A549 (cell line): ENCODE data around the gene MAP1LC3C. TPM values are rescaled to one million over a fixed set of nuclear protein-coding genes. Genes with fewer than 3 reads are reported as not detected.

Source experiments
- ATAC-seq, 2 experiments: fragments of 200-7000 bp in 1 of 2; fragments of >200 bp in 1 of 2; cut with Nextera tagmentation in 1 of 2; cut with Tn5 transposase in 1 of 2; 3 replicates each; pipeline versions ENCODE4 v1.8.0 to v1.9.1; 2018 to 2020; ENCODE audit warnings: mild to moderate bottlenecking in 1 of 2, moderate library complexity in 1 of 2
- CTCF ChIA-PET: fragments of 300-600 bp; sonication (Branson Sonifier 250); formaldehyde crosslinking; extraction: SDS; loops from one replicate; lab custom pipeline; 2021; ENCODE audit warnings: antibody characterized with exemption, inconsistent platforms; lab: Yijun Ruan, JAX
- POLR2A ChIA-PET: fragments of 350-600 bp; formaldehyde crosslinking; extraction: SDS; loops from one replicate; lab custom pipeline; 2021; ENCODE audit warnings: antibody characterized with exemption, inconsistent platforms; lab: Yijun Ruan, JAX
- DNase-seq, 2 experiments: peaks; one replicate each; pipeline versions ENCODE4 v3.0.0 to v3.0.0-alpha.2; 2011 to 2016; ENCODE audit warnings: low read depth in 1 of 2, low spot score in 1 of 2
- FAIRE-seq: peaks from 2 replicates; lab custom pipeline; 2011; peaks lifted over from hg19 to GRCh38; lab: Jason Lieb, UNC
- H3K27ac ChIP-seq, 2 experiments: fragments of >200 bp; sonication (Bioruptor Twin); formaldehyde crosslinking; 3 replicates each; pipeline ENCODE4 v1.5.1; 2016 to 2017
- H3K4me1 ChIP-seq: fragments of >200 bp; sonication (Bioruptor Twin); formaldehyde crosslinking; 3 replicates; pipeline ENCODE4 v1.6.1; 2016
- H3K4me2 ChIP-seq: fragments of >200 bp; sonication (Bioruptor Twin); formaldehyde crosslinking; 3 replicates; pipeline ENCODE4 v1.6.1; 2016
- H3K4me3 ChIP-seq: fragments of >200 bp; sonication (Bioruptor Twin); formaldehyde crosslinking; 3 replicates; pipeline ENCODE4 v1.5.1; 2016
- H3K9me3 ChIP-seq: fragments of >200 bp; sonication (Bioruptor Twin); formaldehyde crosslinking; 3 replicates; pipeline ENCODE4 v1.6.1; 2016
- ATOH8 ChIP-seq: fragments of 250-450 bp; sonication (Bioruptor Pico); IDR thresholded peaks from 2 replicates; pipeline ENCODE4 v1.5.0; 2020; ENCODE audit warnings: low read depth, mild to moderate bottlenecking, moderate library complexity
- CEBPB ChIP-seq, 2 experiments: fragments of >200 bp in 1 of 2; sonication (Bioruptor Twin) in 1 of 2; formaldehyde crosslinking in 1 of 2; IDR thresholded peaks; 2 replicates each; pipeline ENCODE4 v1.6.1; 2012 to 2016
- CHD2 ChIP-seq: fragments of 150-350 bp; IDR thresholded peaks from 2 replicates; pipeline ENCODE4 v1.6.1; 2014; ENCODE audit warnings: low read length; ENCODE audit not compliant: partially characterized antibody
- CHD4 ChIP-seq: fragments of 200-600 bp; sonication (generic); IDR thresholded peaks from 2 replicates; pipeline ENCODE4 v1.6.1; 2016; ENCODE audit warnings: antibody characterized with exemption, mild to moderate bottlenecking, borderline replicate concordance
- EHMT2 ChIP-seq: fragments of 200-600 bp; sonication (generic); IDR thresholded peaks from 2 replicates; pipeline ENCODE4 v1.6.1; 2016; ENCODE audit warnings: antibody characterized with exemption, low read depth, mild to moderate bottlenecking, moderate library complexity
- FOXS1 ChIP-seq: fragments of 250-450 bp; sonication (Bioruptor Pico); IDR thresholded peaks from 2 replicates; pipeline ENCODE4 v1.5.0; 2020; ENCODE audit warnings: mild to moderate bottlenecking, moderate library complexity
- HEYL ChIP-seq: fragments of 250-450 bp; sonication (Bioruptor Pico); IDR thresholded peaks from 2 replicates; pipeline ENCODE4 v1.8.0; 2021; ENCODE audit warnings: mild to moderate bottlenecking, moderate library complexity
- KDM1A ChIP-seq: fragments of 200-600 bp; sonication (generic); IDR thresholded peaks from 2 replicates; pipeline ENCODE4 v1.6.1; 2016; ENCODE audit warnings: low read depth, mild to moderate bottlenecking
- KDM5A ChIP-seq: fragments of 200-600 bp; sonication (generic); IDR thresholded peaks from 2 replicates; pipeline ENCODE4 v1.6.1; 2016; ENCODE audit warnings: antibody characterized with exemption, mild to moderate bottlenecking
- MAFK ChIP-seq: fragments of 450-650 bp; IDR thresholded peaks from 2 replicates; pipeline ENCODE4 v1.6.1; 2014; ENCODE audit not compliant: partially characterized antibody
- PBX3 ChIP-seq: IDR thresholded peaks from 2 replicates; pipeline ENCODE4 v1.6.1; 2012
- RARB ChIP-seq: fragments of 250-450 bp; sonication (Bioruptor Pico); IDR thresholded peaks from 2 replicates; pipeline ENCODE4 v1.8.0; 2021; ENCODE audit warnings: mild to moderate bottlenecking, moderate library complexity
- RCOR1 ChIP-seq: fragments of 150-350 bp; IDR thresholded peaks from 2 replicates; pipeline ENCODE4 v1.6.1; 2014; ENCODE audit warnings: antibody characterized with exemption, low read length, low read depth
- ZNF302 ChIP-seq: fragments of 250-450 bp; sonication (Bioruptor Pico); IDR thresholded peaks from 2 replicates; pipeline ENCODE4 v1.9.0; 2021; ENCODE audit warnings: inconsistent platforms, mild to moderate bottlenecking, moderate library complexity
- WGBS: methylation state at CpG from one replicate; pipeline ENCODE4 v1.1.6; 2017; ENCODE audit errors: missing lambda C conversion rate; 5-methylcytosine and 5-hydroxymethylcytosine counted together
- polyA plus RNA-seq, 4 experiments: library from polyadenylated mRNA; depleted of rRNA in 3 of 4; stranded (reverse); fragments of >200 nt; fragmentation: RNase III in 1 of 4; extraction: RNeasy Plus Mini Kit Qiagen cat#74134 plus additional on column Dnase treatment in 1 of 4; gene quantifications; 2 replicates in 3 of 4; 3 replicates in 1 of 4; pipeline ENCODE4 v1.2.3, GENCODE V29; 2011 to 2017
- TF ChIP-seq, protein P1 (sequence below): fragments of >200 bp; sonication (Bioruptor Twin); formaldehyde crosslinking; IDR thresholded peaks from 3 replicates; pipeline ENCODE4 v1.5.1; 2016
- TF ChIP-seq, protein P2 (sequence below): fragments of >200 bp; sonication (Bioruptor Twin); formaldehyde crosslinking; IDR thresholded peaks from 3 replicates; pipeline ENCODE4 v1.6.1; 2016

Gene MAP1LC3C
- polyA plus RNA-seq, 2 of the 4 experiments (the other 2 are of a cell fraction) = 0.21 to 0.23 TPM

DNA sequence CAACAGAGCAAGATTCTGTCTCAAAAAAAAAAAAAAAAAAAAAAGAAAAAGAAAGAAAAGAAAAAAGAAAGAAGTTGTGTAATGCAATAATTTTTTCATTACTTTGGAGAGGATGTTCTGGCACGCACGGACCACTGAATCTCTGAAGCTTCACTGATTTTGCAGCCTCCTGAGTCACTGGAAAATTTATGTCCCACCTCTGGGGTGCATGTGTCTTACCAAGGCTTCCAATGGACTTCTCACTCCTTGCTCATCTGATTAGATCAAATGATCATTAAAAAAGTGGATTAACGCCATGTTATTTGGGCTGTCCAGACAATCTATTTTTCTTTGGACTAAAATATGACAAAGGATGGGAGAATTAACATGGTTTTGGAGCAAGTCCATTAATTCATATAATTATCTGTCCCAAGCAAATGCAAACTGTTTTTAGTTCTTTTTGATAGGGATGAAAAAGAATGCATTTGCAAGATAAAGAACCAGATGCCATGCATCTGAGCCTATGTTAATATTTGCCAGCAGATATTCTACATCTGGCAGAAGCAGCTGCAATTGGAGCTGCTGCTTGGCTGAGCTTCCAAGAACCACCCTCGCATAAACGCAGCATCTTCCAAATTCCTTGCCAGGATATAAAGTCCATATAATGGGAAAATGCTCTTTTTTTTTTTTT is 10.1 kb upstream of the MAP1LC3C start:
- H3K9me3 ChIP-seq = no peaks in the 10 kb centered on the region
- H3K27ac ChIP-seq = no peak overlapping the region
- ATAC-seq (no peak), DNase-seq (no peak), FAIRE-seq (no peak)
- TF ChIP-seq, protein P1, sequence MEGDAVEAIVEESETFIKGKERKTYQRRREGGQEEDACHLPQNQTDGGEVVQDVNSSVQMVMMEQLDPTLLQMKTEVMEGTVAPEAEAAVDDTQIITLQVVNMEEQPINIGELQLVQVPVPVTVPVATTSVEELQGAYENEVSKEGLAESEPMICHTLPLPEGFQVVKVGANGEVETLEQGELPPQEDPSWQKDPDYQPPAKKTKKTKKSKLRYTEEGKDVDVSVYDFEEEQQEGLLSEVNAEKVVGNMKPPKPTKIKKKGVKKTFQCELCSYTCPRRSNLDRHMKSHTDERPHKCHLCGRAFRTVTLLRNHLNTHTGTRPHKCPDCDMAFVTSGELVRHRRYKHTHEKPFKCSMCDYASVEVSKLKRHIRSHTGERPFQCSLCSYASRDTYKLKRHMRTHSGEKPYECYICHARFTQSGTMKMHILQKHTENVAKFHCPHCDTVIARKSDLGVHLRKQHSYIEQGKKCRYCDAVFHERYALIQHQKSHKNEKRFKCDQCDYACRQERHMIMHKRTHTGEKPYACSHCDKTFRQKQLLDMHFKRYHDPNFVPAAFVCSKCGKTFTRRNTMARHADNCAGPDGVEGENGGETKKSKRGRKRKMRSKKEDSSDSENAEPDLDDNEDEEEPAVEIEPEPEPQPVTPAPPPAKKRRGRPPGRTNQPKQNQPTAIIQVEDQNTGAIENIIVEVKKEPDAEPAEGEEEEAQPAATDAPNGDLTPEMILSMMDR = no peak
- no peak for TF ChIP-seq CEBPB (IDR thresholded peaks at IDR 0.05)
- TF ChIP-seq CHD2 = no peak
- no peak for TF ChIP-seq FOXS1
- no peak for TF ChIP-seq RARB
- TF ChIP-seq MAFK = no peak
- TF ChIP-seq ZNF302 (CRISPR knock-in tag) = no peak
- TF ChIP-seq EHMT2 = no peak
- no peak for TF ChIP-seq PBX3
- TF ChIP-seq RCOR1 = no peak
- H3K4me2 ChIP-seq = no peak overlapping the region
- POLR2A ChIA-PET = no interaction called here
- WGBS = 84% methylated on average over 5 of the region's 5 CpGs
- CTCF ChIA-PET = interaction anchor here (0.8 to 6.8 kb wide), 5 partner anchors 10 to 112 kb away, joined by 3 to 42 read pairs (median 4); partner anchors contain the start of gene MAP1LC3C
- no peak overlapping the region for H3K4me3 ChIP-seq
- H3K4me1 ChIP-seq = 0 out of 3 replicates have a peak, but pooled peaks cover 16% of the 10 kb centered on the region

GRCh38 chr1:242006976-242007375 is 8.1 kb upstream of the MAP1LC3C start:
- H3K27ac ChIP-seq = no peak overlapping the region
- no peak for FAIRE-seq
- POLR2A ChIA-PET = no interaction called here
- 82% methylated on average over 3 of the region's 3 CpGs for WGBS
- TF ChIP-seq CHD4 = no peak
- TF ChIP-seq ATOH8 (CRISPR knock-in tag) = no peak
- no peak for TF ChIP-seq HEYL (CRISPR knock-in tag)
- TF ChIP-seq, protein P2, sequence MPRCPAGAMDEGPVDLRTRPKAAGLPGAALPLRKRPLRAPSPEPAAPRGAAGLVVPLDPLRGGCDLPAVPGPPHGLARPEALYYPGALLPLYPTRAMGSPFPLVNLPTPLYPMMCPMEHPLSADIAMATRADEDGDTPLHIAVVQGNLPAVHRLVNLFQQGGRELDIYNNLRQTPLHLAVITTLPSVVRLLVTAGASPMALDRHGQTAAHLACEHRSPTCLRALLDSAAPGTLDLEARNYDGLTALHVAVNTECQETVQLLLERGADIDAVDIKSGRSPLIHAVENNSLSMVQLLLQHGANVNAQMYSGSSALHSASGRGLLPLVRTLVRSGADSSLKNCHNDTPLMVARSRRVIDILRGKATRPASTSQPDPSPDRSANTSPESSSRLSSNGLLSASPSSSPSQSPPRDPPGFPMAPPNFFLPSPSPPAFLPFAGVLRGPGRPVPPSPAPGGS = no peak
- TF ChIP-seq KDM5A = no peak
- TF ChIP-seq RARB = no peak
- no peak for TF ChIP-seq KDM1A
- TF ChIP-seq, all 56 proteins: peak for 0
- Histone ChIP-seq H3K4me3 (no peak overlapping the region), H3K9me3 (no peaks in the 10 kb centered on the region), H3K4me2 (no peak overlapping the region), H3K4me1 (0 out of 3 replicates have a peak, but pooled peaks cover 16% of the 10 kb centered on the region)
- DNase-seq = no peak
- ATAC-seq = no peak
- CTCF ChIA-PET = interaction anchor here (0.9 to 6.8 kb wide), 3 partner anchors 9 to 396 kb away, joined by 3 to 42 read pairs (median 5); partner anchors contain the start of gene MAP1LC3C
